ENCODE data around the gene NPIPB2.
"Not testable (repeated sequence)": the region's sequence is repeated elsewhere in the genome, so short reads cannot be mapped to it uniquely, and the experiment has no call there.

DNA sequence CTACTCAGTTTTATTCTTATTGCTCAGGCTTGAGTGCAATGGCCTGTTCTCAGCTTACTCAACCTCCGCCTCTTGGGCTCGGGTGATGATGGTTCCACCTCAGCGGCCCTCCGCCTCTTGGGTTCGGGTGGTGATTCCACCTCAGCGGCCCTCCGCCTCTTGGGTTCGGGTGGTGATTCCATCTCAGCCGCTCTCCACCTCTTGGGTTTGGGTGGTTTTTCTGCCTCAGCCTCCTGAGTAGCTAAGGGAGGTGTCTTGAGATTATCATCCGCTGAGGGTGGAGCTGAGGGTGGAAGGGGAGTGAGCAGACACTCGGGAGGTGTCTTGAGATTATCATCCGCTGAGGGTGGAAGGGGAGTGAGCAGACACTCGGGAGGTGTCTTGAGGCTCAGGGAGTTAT is 14.5 kb downstream of the NPIPB2 start:
- TF ChIP-seq, protein P1, sequence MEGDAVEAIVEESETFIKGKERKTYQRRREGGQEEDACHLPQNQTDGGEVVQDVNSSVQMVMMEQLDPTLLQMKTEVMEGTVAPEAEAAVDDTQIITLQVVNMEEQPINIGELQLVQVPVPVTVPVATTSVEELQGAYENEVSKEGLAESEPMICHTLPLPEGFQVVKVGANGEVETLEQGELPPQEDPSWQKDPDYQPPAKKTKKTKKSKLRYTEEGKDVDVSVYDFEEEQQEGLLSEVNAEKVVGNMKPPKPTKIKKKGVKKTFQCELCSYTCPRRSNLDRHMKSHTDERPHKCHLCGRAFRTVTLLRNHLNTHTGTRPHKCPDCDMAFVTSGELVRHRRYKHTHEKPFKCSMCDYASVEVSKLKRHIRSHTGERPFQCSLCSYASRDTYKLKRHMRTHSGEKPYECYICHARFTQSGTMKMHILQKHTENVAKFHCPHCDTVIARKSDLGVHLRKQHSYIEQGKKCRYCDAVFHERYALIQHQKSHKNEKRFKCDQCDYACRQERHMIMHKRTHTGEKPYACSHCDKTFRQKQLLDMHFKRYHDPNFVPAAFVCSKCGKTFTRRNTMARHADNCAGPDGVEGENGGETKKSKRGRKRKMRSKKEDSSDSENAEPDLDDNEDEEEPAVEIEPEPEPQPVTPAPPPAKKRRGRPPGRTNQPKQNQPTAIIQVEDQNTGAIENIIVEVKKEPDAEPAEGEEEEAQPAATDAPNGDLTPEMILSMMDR (IDR thresholded peaks at IDR 0.05), result not testable (repeated sequence)
- TF ChIP-seq POLR2AphosphoS5 (IDR thresholded peaks at IDR 0.05; ENCODE audit: low read depth, low read length); SIN3A (IDR thresholded peaks at IDR 0.05; ENCODE audit: borderline replicate concordance, insufficient read depth, low read depth, low read length): not testable (repeated sequence)
- TF ChIP-seq, protein P2, sequence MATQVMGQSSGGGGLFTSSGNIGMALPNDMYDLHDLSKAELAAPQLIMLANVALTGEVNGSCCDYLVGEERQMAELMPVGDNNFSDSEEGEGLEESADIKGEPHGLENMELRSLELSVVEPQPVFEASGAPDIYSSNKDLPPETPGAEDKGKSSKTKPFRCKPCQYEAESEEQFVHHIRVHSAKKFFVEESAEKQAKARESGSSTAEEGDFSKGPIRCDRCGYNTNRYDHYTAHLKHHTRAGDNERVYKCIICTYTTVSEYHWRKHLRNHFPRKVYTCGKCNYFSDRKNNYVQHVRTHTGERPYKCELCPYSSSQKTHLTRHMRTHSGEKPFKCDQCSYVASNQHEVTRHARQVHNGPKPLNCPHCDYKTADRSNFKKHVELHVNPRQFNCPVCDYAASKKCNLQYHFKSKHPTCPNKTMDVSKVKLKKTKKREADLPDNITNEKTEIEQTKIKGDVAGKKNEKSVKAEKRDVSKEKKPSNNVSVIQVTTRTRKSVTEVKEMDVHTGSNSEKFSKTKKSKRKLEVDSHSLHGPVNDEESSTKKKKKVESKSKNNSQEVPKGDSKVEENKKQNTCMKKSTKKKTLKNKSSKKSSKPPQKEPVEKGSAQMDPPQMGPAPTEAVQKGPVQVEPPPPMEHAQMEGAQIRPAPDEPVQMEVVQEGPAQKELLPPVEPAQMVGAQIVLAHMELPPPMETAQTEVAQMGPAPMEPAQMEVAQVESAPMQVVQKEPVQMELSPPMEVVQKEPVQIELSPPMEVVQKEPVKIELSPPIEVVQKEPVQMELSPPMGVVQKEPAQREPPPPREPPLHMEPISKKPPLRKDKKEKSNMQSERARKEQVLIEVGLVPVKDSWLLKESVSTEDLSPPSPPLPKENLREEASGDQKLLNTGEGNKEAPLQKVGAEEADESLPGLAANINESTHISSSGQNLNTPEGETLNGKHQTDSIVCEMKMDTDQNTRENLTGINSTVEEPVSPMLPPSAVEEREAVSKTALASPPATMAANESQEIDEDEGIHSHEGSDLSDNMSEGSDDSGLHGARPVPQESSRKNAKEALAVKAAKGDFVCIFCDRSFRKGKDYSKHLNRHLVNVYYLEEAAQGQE (IDR thresholded peaks at IDR 0.05; ENCODE audit: insufficient read depth in 1 of 2, low read depth in 2 of 2, low read length in 1 of 2), result not testable (repeated sequence)

Data from Panc1 (cell line).